OCI-LY3 (cell line): Measurements from ENCODE around the gene MICA.

Source experiments
- CTCF ChIP-seq: fragments of 200-600, 300-600 bp; sonication (generic); IDR thresholded peaks from 2 replicates; pipeline ENCODE4 v1.5.1; 2014; ENCODE audit warnings: antibody characterized with exemption, low read length, low read depth
- EZH2phosphoT487 ChIP-seq: fragments of 200-600 bp; shearing (Covaris generic); IDR thresholded peaks from 2 replicates; pipeline ENCODE4 v1.6.1; 2018; ENCODE audit warnings: antibody characterized with exemption, mixed run types, low read depth

- TF ChIP-seq CTCF (peak; percentile 83), EZH2phosphoT487 (no peak)
Measured at GRCh38 chr6:31366693-31367470, 36.5 kb upstream of the MICA start.
